Gastroesophageal sphincter (tissue), 3 donors: ENCODE results near the gene MYO18B.

ENCODE experiments used
- CTCF ChIP-seq, 4 experiments: fragments of 200-600 bp in 2 of 4; fragments of 450-650 bp in 2 of 4; sonication (generic) in 1 of 4; IDR thresholded peaks; one replicate each; pipeline ENCODE4 v1.5.1; 2017 to 2019; ENCODE audit warnings: antibody characterized with exemption in 4 of 4, mild to moderate bottlenecking in 2 of 4, moderate library complexity in 2 of 4
- POLR2A ChIP-seq, 2 donors: fragments of 450-650 bp; IDR thresholded peaks; one replicate each; pipeline ENCODE4 v1.6.1; 2017; ENCODE audit warnings: antibody characterized with exemption in 2 of 2, mild to moderate bottlenecking in 2 of 2, moderate library complexity in 1 of 2

- TF ChIP-seq CTCF (IDR thresholded peaks at IDR 0.05) (no peak), POLR2A (IDR thresholded peaks at IDR 0.05) (no peak)
Measured at GRCh38 chr22:26002456-26002855, 260.5 kb downstream of the MYO18B start.
